Smooth muscle cell of the pulmonary artery (primary cell): ENCODE measurements around the gene SPATA20. TPM values are rescaled to one million over a fixed set of nuclear protein-coding genes. Genes with fewer than 3 reads are reported as not detected.

Experiments used
- total RNA-seq: library from RNA; depleted of rRNA; stranded (reverse); fragments of >200 nt; gene quantifications from 2 replicates; pipeline ENCODE4 v1.2.3, GENCODE V29; 2014

Gene SPATA20
- 57.2 and 57.9 TPM in 2 replicates for total RNA-seq

DNA sequence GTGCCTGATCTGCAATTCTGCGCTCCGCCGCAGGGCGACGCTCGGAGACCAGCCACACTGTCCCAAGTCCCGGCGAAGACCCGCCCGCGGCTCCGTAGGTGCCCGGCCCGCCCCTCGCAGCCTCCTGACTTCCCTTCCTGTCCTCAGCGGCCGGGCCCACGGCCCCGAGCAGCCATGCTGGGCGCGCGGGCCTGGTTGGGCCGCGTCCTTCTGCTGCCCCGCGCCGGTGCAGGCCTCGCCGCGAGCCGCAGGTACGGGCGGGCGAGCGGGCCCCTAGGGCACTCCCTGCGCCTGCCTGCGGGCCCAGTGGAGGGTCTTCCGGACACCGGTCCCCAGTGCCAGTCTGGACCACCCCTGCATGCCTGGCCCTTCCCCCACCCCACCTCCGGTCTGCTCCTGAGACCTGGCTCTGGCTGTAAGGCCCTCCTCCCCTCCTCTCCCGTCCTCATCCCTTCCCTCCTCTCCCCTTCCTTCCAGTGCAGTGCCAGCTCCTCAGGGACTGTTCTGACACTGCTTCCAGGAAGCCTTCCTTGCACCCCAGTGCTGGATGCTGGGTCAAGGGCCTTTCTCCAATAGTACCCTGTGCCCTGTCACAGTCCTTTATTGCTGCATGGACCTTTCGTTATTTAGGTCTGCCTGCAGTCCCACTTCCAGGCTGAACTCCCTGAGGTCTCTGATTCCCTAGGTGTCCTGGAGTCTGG, at the start of gene SPATA20:
SPATA20 (plus strand) TSS at position 140 of the 701 bp plus-strand sequence; CDS start at position 175, 35 bp downstream.

DNA sequence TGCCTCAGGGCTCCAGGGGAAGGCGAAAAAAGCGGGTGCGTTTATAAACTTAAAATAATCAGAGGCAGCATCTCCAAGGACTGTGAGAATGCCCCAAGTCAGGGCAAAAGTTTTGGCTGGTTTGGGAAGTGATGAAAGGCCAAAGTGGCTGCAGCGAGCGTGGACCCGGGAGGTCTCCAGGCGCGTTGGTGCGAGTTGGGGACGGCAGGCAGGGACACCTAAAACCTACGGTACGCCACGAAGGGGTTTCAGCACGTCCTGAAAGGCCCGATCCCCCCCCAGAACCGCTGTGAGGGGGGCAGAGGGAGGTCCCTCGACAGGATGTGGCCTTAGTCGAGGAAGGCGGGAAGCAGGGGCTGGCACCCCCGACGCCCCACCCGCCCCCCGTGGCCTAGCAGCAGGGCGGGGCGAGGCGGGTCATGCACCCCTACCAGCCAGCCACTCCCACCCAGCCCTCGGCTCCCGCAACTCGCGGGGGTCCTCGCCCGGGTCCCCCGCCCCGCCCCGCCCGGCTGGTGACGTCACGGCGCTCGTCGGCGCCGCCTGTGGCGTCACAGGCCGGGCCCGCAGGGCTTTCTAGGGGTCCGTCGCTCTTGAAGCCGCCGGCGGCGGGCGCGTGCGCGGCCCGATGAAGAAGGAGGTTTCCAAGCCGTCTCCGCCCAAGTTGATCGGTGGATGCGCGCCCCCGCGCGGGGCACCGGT, 39.0 kb upstream of the SPATA20 start, which contains the start of gene MYCBPAP:
MYCBPAP (plus strand) TSS at position 569 of the 702 bp plus-strand sequence. CDS start 236 bp downstream, outside the sequence.

DNA sequence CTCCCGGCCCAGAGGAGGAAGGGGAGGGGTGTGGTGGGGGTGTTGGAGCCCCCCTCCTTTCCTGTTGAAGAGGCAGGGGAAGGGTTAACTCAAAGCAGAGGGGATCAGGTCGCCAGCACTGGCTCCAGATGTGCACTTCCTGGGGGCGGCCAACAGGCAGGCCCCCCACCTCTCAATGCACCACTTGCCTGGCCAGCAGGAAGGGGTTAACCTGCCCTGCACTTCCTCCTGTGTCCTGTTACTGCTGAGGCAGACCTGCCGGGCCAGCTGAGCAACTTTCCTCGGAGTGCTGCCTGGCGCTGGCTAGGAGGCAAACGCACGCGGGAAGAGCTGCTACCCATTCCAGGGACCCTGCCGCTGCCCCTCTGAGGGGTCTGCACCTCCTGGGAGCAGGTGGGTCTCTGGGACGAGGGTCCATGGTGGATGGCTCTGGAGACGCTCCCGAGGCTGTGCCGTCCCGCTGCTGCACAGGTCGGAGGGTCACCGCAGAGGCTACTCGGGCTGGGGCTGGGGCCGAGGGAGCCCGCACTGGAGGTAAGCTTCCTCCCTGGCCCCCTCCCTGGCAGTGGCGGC, 14.4 kb upstream of the SPATA20 start, which contains the start of gene EPN3:
EPN3 (plus strand) TSS at position 284 of the 573 bp plus-strand sequence. CDS start 3,822 bp downstream, outside the sequence.

DNA sequence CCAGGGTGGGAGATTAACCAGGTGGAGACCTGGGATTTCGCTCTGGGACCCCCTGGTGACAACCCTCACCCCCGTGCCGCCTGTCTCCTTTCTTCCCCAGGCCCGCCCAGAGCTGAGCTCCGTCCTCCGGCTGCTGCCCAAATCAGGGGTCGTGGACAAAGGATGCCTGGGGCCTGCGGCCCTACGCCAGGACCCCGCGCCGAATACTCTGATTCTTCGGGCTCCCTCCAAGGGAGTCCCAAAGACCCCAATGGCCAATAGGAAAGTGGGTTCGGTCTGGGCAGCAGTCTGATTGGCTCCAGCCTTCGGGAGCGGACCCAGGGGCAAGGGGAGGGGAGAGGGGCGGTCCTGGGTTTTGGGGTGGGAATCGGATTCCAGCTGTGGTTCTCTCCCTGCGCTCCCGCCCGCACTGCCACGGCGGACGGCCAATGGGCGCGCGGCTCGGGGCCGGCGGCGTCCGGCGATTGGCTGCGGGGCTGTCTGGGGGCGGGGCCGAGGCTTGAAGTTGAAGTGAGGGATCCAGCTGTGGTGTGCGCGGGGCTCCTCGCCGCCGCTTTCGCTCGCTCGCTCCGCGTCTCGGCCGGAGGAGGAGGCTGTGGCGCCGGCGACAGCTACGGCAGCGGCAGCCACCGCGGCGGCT, 13.3 kb downstream of the SPATA20 start, which contains the start of gene CACNA1G:
CACNA1G (plus strand) TSS at position 531 of the 640 bp plus-strand sequence. CDS start 745 bp downstream, outside the sequence.

Other genes starting within 250 kb of the SPATA20 start
- gene XYLT2, start 201.0 kb upstream of the SPATA20 start, total RNA-seq = 72.3 and 98.2 TPM in 2 replicates
- 27.3 and 30.0 TPM in 2 replicates for gene MRPL27, start 174.0 kb upstream of the SPATA20 start, total RNA-seq
- gene EME1, start 173.9 kb upstream of the SPATA20 start, total RNA-seq = 2.0 and 4.0 TPM in 2 replicates
- gene LRRC59, start 149.7 kb upstream of the SPATA20 start, total RNA-seq = 158 and 162 TPM in 2 replicates
- 17.5 and 36.8 TPM in 2 replicates for gene ACSF2, start 121.0 kb upstream of the SPATA20 start, total RNA-seq
- not detected in 2 replicates for gene CHAD, start 78.3 kb upstream of the SPATA20 start, total RNA-seq
- gene RSAD1, start 68.3 kb upstream of the SPATA20 start, total RNA-seq = 13.8 and 25.9 TPM in 2 replicates
- gene MYCBPAP, start 38.7 kb upstream of the SPATA20 start, total RNA-seq = 1.6 and 1.7 TPM in 2 replicates
- gene EPN3, start 14.4 kb upstream of the SPATA20 start, total RNA-seq = 0.07 TPM in 1 of 2 replicates, not detected in the other
- gene CACNA1G, start 13.5 kb downstream of the SPATA20 start, total RNA-seq = 0.59 and 0.65 TPM in 2 replicates
- 18.2 and 29.7 TPM in 2 replicates for gene ABCC3, start 87.7 kb downstream of the SPATA20 start, total RNA-seq
- 28.4 and 30.6 TPM in 2 replicates for gene ANKRD40, start 160.7 kb downstream of the SPATA20 start, total RNA-seq
- 18.5 and 20.4 TPM in 2 replicates for gene LUC7L3, start 172.4 kb downstream of the SPATA20 start, total RNA-seq
- gene ANKRD40CL, start 220.3 kb downstream of the SPATA20 start, total RNA-seq = not detected in 2 replicates